ENCODE measurements around the gene OPN4. TPM values are rescaled to one million over a fixed set of nuclear protein-coding genes. Genes with fewer than 3 reads are reported as not detected.

OPN4 gene
- total RNA-seq, 1 donor from 2014 or later, result not detected

- intact Hi-C loops (cut with micrococcal nuclease), result no loop called here
These were observed 24.8 kb downstream of the OPN4 start for GRCh38 chr10:86678999-86679792.

- intact Hi-C loops (cut with micrococcal nuclease), result no loop called here
These were observed 26.7 kb downstream of the OPN4 start for GRCh38 chr10:86681047-86681446.

- intact Hi-C loops (cut with micrococcal nuclease), result no loop called here
These were observed 27.5 kb downstream of the OPN4 start for GRCh38 chr10:86681722-86682386.

- intact Hi-C loops (cut with micrococcal nuclease), result no loop called here
These were observed 28.3 kb downstream of the OPN4 start for GRCh38 chr10:86682675-86683074.

- intact Hi-C loops (cut with micrococcal nuclease), result no loop called here
These were observed 30.2 kb downstream of the OPN4 start for GRCh38 chr10:86684331-86685097.

DNA sequence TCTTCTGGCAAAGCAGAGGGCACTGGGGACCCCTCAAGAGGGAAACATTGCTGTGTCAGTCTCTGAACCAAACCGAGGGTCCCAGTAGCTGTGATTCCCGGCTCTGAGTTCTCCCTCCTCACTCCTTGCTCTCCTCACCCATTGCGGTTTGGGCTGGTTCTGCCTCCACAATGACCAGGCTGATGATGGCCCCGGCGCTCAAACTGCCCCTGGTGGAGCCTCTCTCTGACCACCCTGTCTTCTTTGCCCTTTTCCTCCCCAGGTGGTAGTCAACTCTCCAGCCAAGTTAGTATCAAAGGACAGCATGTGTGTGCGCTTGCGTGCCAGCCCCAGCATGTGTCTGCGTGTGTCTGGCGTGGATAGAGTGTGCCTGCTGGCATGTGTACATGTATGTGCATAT lies 31.1 kb downstream of the OPN4 start:
- intact Hi-C loops (cut with micrococcal nuclease), result no loop called here

DNA sequence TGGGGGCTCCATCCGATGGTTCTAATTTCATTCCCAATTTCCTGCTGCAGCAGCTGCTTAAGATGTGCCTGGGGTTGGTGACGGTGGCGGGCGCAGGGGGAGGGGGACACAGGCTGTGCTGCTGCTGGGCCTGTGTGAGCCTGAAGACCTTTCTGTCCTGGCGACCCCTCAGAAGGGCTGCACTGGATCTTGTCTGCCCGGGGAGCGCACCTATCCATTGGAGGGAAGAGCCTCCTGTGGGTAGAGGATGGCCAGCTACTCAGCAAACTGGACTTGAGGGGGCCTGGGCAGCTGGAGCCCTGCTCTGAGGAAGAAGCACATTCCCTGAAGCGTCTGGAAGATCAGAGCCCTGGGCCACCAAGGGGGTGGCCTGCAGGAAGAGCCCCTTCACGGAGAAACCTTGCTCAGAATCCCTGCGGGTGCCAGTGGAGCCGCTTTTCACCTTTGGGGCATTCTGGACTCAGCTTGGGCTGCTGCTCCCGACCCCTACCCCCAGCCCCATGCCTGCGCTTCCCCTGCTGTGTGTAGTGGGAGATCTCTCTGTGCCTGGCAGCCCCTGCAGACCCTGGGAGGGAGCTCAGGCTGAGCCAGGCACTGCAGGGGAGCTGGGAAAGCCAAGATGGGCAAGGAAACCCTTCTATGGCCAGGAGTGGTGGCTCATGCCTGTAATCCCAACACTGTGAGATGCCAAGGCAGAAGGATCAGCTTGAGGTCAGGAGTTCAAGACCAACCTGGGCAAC lies 31.7 kb downstream of the OPN4 start:
- intact Hi-C loops (cut with micrococcal nuclease), result no loop called here

DNA sequence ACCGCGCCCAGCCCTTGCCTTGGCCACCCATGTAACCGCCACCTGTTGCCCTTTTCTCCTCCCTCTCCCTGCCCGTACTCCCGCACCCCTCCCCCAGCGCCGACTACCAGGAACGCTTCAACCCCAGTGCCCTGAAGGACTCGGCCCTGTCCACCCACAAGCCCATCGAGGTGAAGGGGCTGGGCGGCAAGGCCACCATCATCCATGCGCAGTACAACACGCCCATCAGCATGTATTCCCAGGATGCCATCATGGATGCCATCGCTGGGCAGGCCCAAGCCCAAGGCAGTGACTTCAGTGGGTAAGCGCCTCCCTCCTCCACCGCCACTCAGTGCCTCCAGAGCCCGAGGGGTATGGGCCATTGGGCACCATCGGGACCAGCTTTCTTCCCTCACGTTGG lies 32.6 kb downstream of the OPN4 start:
- intact Hi-C loops (cut with micrococcal nuclease), result no loop called here

DNA sequence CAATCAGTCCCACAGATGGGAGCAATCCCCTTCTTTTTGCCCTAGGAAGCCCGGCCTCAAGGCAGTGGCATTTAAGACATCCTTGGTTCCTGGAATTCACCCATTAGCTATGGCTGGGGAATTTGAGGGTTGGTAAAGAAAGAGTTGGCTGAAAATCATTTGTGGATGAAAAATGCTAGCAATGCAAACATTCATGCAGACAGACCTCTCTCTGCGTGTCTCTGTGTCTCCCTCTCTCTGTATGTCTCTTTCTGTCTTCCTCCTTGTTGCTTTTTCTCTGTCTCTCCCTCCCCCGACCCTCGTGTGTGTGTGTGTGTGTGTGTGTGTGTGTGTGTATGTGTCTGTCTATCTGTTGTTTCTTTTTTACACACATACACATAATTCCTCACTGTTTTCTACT lies 33.4 kb downstream of the OPN4 start:
- intact Hi-C loops (cut with micrococcal nuclease), result loop anchor here (1.0 kb wide), 1 partner anchor 212 kb away; no protein-coding TSS in a partner anchor

DNA sequence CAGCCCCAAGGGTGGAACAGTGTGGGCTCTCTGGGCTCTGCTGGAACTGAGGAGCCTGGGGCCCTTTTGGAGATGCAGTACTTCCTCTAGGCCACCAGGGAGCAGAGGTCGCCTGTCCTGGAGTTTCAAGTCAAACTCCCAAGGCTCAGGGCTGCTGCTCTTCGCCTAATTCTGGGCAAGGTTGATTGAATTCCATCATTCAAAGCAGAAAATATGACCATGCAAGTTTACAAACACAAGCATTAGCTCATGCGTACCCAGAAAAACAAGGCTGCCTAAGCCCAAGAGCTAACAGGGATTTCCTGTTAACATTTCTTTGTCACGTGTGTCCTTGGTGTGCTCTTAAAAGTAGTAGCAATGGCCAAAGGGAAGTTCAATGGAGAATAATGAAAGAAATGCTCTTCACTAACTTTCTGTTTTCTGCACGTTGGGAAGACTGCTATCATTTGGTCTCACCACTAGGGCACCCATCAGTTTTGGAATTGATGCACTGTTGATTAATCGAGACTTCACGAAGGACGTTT lies 34.1 kb downstream of the OPN4 start:
- intact Hi-C loops (cut with micrococcal nuclease), result loop anchor here (1.0 kb wide), 1 partner anchor 211 kb away; no protein-coding TSS in a partner anchor

- intact Hi-C loops (cut with micrococcal nuclease), result no loop called here
These were observed 34.8 kb downstream of the OPN4 start for GRCh38 chr10:86689146-86689545.

DNA sequence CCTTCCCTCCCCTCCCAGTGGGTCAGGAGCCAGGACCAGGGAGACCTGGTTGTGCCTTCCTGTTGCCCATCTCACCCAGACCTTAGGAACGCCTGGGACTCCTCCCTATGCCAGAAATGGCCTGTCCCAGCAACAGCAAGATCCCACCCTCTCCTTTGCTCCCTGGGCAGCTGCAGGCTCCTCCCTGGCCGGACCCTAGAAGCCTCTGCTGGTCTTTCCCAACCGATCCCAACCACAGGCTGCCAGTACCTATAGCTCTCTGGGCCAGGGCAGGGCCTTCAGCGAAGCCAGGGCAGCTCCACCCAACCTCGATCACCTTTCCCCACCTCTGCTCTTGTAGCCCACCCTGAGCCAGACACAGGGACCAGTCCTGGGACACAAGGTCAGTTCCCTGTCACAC lies 35.9 kb downstream of the OPN4 start:
- intact Hi-C loops (cut with micrococcal nuclease), result no loop called here

GRCh38 chr10:86690657-86691084 lies 36.3 kb downstream of the OPN4 start:
- intact Hi-C loops (cut with micrococcal nuclease), result no loop called here

DNA sequence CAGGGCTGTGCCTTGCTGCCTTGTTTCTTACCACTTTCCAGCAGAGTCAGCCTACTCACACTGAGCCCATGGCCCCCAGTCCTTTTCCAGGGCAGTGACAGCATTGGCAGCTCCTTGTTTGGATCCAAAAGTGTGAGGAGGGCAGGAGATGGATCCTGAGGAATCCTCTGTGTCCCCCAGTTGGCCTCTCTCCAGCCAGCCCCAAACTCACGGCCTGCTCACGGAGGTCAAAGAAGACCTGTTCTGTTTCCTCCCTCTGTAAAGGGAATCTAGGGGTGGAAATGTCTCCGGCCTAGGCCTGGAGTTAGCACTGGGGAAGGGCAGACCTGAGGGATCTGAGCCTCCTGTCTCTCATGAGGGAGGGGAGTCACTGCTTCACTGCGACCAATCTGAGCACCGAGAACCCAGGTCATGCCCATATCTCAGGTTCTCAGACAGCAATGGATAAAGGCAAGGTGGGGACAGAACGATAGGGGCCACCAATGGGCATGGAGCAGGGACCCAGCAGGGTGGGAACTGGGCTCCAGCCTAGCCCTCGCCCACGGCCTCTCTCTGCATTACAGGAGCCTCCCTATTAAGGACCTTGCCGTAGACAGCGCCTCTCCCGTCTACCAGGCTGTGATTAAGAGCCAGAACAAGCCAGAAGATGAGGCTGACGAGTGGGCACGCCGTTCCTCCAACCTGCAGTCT lies 37.1 kb downstream of the OPN4 start:
- intact Hi-C loops (cut with micrococcal nuclease), result no loop called here

DNA sequence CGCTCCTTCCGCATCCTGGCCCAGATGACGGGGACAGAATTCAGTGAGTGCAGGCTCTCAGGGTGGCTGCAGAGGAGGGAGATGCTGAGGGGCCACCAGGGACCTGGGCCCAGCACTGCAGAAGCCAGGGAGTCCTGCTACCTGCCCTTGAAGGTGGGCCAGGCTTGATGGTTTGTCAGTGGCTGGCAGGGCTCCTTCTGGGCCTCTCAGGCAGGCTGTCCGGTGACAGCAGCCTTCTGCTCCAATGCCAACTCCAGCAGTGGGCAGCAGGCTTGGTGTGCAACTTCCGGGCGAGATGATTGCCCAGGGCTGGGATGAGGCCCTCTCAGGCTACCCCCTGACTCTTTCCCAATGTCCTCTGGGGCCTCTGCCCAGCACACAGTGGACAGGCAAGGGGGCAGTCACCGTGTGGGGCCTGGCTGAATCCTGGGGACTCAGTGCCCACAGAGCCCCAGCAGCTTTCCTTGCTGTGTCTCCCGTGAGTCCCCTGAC lies 37.7 kb downstream of the OPN4 start:
- intact Hi-C loops (cut with micrococcal nuclease), result no loop called here

DNA sequence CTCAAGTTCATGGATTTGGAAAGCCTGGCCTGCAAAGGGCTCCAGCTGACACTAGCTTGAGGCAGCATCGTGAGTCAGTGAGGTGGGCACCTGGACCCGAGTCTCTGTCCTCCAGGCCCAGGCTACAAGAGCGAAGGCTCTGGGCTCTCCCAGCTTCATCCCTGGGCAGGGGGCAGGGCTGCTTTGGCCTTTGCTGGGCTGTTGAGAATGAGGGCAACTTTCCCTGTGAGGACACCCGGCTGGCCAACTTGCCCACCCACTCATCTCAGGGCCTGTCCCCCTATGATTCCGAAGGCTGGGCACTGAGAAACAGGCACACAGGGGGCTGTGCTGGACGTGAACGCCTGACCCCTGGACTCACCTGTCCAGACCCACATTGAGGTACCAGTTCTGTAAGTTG lies 38.3 kb downstream of the OPN4 start:
- intact Hi-C loops (cut with micrococcal nuclease), result no loop called here

GRCh38 chr10:86693275-86693674 lies 38.9 kb downstream of the OPN4 start:
- intact Hi-C loops (cut with micrococcal nuclease), result no loop called here

- intact Hi-C loops (cut with micrococcal nuclease), result no loop called here
These were observed 39.5 kb downstream of the OPN4 start for GRCh38 chr10:86693721-86694369.

DNA sequence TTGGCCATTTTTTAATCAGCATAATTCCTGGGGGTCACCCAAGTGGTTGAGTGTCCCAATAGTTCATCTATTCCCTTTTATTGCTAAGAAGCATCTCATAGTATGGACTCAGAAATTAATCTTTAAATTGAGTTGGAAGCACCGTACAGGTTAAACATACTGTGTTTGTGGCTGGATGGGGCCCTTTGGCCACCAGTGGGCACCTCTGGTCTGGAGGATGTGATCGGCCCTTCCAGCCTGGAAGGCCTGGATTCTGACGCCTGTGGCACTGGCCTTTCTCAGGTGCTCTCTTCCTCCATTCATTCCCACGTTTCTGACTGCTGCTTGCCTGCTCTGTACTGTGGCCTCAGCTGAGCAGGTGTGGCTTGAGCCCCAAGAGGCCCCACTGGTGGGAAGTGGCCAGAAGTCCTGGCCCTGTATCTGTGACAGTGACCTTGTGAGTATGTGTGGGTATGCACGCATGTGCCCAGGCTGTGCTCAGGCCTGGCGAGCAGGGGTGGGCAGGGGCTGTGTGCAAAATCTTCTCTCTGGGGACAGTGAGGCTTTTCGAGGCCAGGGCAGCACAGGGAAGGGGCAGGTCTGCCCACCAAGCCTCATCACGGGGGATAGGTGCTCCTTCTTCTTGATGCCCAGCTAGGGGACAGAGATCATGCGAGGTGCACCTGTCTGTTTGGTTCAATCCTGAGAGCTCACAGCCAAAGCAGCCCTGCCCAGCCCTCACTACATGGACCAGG lies 44.0 kb downstream of the OPN4 start:
- intact Hi-C loops (cut with micrococcal nuclease), result no loop called here

All from T-helper 2 cell treated with Interferon-gamma antibody and Interleukin-4, amounts not matched to agents 100 ng/mL and 5 ng/mL, for 36 hours (primary cell).